CD4-positive, alpha-beta T cell treated with Interferon alpha-2 for 1 hour (primary cell): ENCODE results near the gene CHD9.
"Not testable (repeated sequence)": the region's sequence is repeated elsewhere in the genome, so short reads cannot be mapped to it uniquely, and the experiment has no call there.

Source experiments
- DNase-seq, 2 donors: peaks; one replicate each; pipeline ENCODE4 v3.0.0-alpha.2; 2020 to 2022

Gene CHD9

DNA sequence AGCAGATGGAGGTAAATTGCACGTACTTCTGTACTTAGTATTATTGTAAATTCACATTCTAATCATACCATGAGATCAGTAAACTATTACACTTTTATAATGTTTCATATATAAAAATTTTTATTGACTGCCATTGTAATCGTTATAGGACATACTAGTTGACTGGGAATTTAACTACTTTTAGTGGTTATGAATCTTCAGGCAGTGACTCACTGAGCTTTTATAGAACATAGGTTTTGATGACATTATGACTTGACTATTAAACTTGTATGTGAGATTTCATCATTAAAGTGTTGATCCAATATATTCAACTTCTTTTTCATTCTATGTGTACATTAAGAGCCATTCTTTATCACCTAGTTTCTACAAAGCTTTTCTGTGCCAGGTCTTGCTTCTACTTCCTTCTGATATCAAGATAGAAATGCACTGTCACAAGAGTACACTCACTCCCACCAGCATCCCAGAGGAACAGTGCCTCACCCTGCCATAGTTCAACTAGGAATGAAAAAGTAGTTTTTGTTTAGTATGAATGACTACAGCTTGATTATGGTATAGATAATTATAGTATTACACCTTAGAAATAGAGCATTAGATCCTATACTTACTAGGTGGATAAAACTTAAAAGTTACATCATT is 237.1 kb downstream of the CHD9 start:
- no peak for DNase-seq

GRCh38 chr16:53297477-53297876 is 242.7 kb downstream of the CHD9 start:
- no peak for DNase-seq

DNA sequence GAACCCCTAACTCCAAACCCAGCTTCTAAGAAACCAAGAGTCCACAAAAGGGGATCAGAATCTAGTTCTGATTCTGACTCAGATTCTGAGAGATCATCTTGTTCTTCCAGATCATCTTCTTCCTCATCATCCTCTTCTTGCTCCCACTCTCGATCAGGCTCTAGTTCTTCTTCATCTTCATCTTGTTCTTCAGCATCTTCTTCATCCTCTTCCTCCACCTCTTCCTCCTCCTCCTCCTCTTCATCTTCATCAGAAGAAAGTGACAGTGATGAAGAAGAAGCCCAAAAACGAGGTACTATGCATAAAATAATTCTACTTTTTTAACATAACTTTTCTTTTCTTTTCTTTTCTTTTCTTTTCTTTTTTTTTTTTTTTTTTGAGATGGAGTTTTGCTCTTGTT is 249.5 kb downstream of the CHD9 start:
- DNase-seq: no peak

GRCh38 chr16:53305743-53306142 is 251.0 kb downstream of the CHD9 start:
- DNase-seq: no peak

GRCh38 chr16:53309457-53309856 is 254.7 kb downstream of the CHD9 start:
- DNase-seq: no peak

DNA sequence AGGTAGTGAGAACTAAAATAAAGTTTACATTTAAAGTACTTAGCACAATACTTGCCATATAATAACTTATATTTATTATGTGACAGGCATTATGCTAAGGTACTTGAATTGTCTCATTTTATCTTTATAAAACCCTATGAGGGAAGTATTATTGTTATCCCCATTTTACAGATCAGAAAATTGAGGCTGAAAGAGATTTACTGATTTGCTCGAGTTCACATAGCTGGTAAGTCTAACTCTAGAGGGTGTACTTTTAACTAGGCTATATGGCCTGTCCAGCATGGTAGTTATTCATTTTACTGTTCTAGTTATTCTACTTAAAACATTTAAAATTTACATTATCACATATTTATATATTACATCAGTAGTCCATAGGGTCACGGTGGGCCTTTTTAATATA is 266.2 kb downstream of the CHD9 start:
- DNase-seq: no peak

- no peak for DNase-seq
Observed at GRCh38 chr16:53323924-53324323, 269.1 kb downstream of the CHD9 start.

GRCh38 chr16:53330991-53331390 is 276.2 kb downstream of the CHD9 start:
- not testable (repeated sequence) for DNase-seq

- no peak for DNase-seq
Observed at GRCh38 chr16:53334581-53334980, 279.8 kb downstream of the CHD9 start.

DNA sequence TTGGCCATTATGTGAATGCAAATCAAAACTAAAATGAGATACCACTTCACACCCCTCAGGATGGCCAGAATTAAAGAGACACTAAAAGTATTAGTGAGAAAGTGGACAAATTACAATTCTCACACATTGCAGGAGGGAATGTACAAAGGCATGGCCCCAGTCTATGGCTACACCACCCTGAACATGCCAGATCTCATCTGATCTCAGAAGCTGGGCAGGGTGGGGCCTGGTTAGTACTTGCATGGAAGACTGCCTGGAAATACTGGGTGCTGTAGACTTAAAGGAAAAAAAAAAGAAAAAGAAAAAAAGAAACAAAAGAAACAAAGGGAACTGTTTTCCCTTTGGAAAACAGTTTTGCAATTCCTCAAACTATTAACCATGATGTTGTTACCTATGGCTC is 282.5 kb downstream of the CHD9 start:
- DNase-seq: no peak

DNA sequence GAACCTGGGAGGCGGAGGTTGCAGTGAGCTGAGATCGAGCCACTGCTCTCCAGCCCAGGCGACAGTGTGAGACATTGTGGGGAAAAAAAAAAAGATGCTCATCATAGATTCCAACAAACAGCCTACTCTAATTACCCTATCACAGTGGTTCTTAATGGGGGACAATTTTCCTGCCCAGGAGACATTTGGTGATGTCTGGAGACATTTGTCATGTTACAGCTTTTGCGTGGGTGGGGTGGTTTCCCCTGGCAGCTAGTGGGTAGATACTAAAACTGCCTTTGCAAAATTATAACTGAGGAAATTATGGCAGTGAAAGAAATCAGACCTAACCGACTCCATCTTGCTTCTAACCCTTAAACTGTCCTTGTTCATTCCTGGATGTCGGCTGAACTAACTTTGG is 287.0 kb downstream of the CHD9 start:
- DNase-seq: no peak

DNA sequence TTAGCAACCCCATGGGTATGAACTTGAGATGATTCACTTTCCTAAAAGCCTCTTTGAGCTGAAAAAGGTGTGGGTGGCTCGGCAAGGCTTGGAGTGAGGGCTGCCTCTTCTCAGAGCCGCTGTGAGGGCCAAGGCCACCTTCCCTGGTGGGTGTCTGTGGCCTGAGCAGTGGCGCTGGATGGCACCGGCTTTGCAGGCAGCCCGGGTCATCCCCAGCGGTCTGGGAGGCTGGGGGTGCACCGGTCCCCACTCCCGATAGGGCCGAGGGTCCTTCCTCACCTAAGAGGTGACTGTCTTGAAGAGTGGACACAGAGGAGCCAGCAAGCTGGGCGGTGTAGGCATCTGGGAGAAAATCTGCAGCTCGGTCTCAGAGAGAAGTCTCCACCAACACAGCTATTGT is 300.3 kb downstream of the CHD9 start:
- DNase-seq: no peak

- DNase-seq: no peak
Observed at GRCh38 chr16:53356478-53357207, 301.9 kb downstream of the CHD9 start.

DNA sequence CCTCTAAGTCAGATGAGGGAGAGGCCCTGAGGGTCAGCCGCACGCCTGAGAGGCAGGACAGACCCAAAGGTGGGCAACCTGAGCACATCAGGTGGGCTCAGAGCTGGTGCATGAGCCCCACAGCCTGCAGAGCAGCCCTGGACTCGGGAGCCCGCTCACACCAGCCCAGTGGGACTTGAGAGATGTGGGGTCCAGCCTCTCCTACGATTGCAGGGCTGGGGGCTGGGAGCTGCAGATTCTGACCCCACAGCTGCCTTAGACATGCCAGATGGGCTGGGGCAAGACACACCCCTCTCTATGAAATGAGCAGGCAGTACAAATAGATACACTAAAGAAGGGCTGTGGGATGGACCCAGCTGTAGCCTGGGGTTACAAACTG is 302.4 kb downstream of the CHD9 start:
- DNase-seq: no peak

DNA sequence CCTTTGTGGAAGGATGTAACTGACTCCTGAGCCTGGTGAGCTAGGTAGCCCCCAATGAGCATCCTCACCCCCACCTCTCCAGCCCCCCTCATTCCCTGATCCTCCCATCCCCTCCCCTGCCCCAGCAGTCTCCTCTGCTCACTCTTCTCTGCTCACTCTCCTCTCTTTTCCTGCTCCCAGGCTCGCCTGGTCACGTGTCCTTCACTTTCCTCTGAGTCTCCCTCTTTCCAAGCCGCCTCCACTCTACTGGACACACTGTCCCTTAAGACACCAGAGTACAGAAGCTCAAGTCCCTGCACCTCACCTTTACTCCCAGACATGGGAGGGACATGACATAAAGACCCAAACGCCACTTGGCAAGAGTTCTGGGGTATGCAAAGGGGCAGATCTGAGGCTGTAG is 303.2 kb downstream of the CHD9 start:
- no peak for DNase-seq

DNA sequence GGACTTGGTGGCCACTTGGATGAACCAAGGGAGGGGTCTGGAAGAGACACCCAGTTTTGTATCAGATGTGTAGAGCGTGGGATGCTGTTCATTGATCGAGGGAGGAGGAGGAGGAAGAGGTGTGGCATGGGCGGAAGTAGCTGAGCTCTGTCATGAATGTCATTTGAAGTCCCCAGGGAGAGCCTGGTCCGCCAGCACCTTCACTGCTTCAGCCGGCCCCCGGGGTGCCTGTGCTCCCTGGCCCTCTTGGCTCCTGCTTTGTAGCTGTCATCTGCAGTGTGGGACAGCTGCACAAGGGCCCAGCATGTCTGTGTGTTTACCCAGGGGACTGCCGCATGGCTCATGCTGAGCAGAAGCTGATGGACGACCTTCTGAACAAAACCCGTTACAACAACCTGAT is 304.1 kb downstream of the CHD9 start:
- DNase-seq: no peak

DNA sequence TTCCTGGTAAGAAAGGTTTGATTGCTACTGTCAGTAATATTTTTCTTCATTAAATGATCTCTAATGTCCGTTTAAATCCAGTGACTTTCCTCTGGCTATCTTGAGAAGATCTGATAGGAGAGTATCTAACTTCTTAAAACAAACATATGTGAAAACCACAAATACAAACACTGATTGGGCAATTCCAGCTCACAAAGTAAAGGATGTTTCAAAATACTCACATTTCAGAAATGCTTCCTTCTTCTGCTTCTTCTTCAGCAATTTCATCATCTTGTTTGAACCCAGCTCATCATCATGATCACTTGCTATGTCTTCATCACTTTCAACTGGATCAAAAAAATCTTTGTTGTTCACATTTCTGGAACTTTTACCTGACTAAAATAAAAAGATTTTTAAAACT is 315.1 kb downstream of the CHD9 start:
- no peak for DNase-seq

- DNase-seq: no peak
Observed at GRCh38 chr16:53370827-53371226, 316.0 kb downstream of the CHD9 start.

DNA sequence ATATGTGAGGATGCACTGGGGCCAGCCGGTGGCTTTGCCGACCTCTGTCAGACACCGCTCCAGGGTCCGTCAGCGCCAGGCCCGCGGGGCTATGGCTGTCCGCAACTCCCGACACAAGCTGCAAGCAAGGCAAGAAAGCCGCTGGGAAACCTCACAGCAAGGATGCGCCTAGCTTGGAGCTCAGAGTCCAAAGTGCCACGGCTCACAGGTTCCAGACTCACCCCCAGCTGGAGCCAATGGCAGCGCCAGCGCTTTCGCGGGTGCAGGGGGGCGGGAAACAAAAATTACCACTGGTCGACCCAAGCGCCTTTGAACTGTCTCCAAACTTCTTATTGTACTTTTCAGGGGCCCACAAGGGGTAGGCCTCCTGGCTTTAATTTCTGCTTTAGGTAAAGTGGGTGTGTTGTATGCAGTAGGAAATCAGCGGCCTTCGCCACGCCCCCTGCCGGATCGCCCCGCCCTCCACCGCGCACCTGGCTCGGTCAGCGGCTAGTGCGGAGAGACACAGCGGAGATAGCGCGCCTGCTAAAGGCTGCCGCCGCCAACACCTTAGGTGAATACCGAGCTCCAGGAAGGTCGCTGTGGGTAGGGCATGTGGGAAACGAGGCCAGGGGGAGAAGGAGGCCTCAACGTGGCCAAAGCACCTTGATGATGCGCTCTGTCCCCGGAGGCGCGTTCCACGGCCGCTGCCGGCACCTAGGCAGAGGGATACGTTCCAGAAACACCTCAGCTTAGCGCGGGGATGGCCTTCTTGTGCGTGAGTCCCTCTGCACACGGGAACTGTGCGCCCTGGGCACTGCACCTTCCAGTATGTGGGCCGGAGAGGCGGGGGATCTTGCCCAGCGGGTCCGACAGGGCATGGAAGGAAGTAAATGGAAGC is 318.4 kb downstream of the CHD9 start:
- peak; percentile 78 to 88 for DNase-seq

GRCh38 chr16:53374800-53375199 is 320.0 kb downstream of the CHD9 start:
- no peak for DNase-seq

DNA sequence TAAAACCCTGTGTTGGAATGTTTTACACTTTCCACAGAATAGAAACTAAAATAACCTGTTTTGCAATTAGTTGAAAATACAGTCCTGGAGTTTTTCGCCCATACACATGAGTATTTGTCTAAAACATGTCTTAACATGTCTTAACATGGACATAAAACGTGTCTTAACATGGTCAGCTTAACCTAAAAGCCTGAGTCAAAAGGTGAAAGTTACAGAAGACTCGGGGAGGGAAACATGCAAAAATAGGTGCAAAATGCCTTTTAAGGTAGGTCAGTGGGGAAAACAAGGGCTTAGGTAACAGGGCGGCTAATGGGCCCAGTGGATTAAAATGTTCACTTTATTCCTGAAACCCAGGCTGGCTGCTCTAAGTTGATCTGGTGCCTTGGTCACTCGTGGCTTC is 323.3 kb downstream of the CHD9 start:
- DNase-seq: no peak
